Suprapubic skin (tissue), 4 donors: ENCODE measurements around the gene WASHC1. TPM values are rescaled to one million over a fixed set of nuclear protein-coding genes. Genes with fewer than 3 reads are reported as not detected.
"Not testable (repeated sequence)": the region's sequence is repeated elsewhere in the genome, so short reads cannot be mapped to it uniquely, and the experiment has no call there.

Source experiments
- DNase-seq, 2 donors: peaks; one replicate each; pipeline ENCODE4 v3.0.0-alpha.2; 2019; ENCODE audit warnings: low spot score in 2 of 2
- H3K27ac ChIP-seq: fragments of 200-600 bp; sonication (generic); one replicate; pipeline ENCODE4 v1.5.1; 2019
- H3K27me3 ChIP-seq: fragments of 200-600 bp; sonication (generic); one replicate; pipeline ENCODE4 v1.5.1; 2019
- H3K36me3 ChIP-seq: fragments of 200-600 bp; sonication (generic); one replicate; pipeline ENCODE4 v1.5.1; 2019
- H3K4me1 ChIP-seq: fragments of 200-600 bp; sonication (generic); one replicate; pipeline ENCODE4 v1.5.1; 2019
- H3K4me3 ChIP-seq: fragments of 200-600 bp; sonication (generic); one replicate; pipeline ENCODE4 v1.5.1; 2019; ENCODE audit warnings: mild to moderate bottlenecking
- H3K9me3 ChIP-seq: fragments of 200-600 bp; sonication (generic); one replicate; pipeline ENCODE4 v1.5.1; 2019
- CTCF ChIP-seq, 2 donors: fragments of 200-600 bp in 1 of 2; fragments of 450-650 bp in 1 of 2; sonication (generic) in 1 of 2; IDR thresholded peaks; one replicate each; pipeline ENCODE4 v1.5.1; 2016 to 2019; ENCODE audit warnings: antibody characterized with exemption in 2 of 2, mild to moderate bottlenecking in 1 of 2, moderate library complexity in 1 of 2
- whole genome bisulfite sequencing: methylation state at CpG from one replicate; pipeline ENCODE4 v1.1.5; 2018; 5-methylcytosine and 5-hydroxymethylcytosine counted together
- total RNA-seq, 4 donors: library from RNA; depleted of rRNA; stranded (reverse); fragments of >200 nt; gene quantifications; one replicate each; pipeline ENCODE4 v1.1.0, GENCODE V29; 2016

The WASHC1 gene
- total RNA-seq, 4 donors from 2014 or later, result 3.3 to 22.4 (median 10.1) TPM

- H3K4me3 ChIP-seq, H3K36me3 ChIP-seq, DNase-seq, H3K27me3 ChIP-seq, H3K4me1 ChIP-seq, H3K27ac ChIP-seq, H3K9me3 ChIP-seq: not testable (repeated sequence)
- 95% methylated on average over 1 of the region's 3 CpGs for WGBS
Observed at GRCh38 chr9:43636-44035, 14.4 kb upstream of the WASHC1 start.

DNA sequence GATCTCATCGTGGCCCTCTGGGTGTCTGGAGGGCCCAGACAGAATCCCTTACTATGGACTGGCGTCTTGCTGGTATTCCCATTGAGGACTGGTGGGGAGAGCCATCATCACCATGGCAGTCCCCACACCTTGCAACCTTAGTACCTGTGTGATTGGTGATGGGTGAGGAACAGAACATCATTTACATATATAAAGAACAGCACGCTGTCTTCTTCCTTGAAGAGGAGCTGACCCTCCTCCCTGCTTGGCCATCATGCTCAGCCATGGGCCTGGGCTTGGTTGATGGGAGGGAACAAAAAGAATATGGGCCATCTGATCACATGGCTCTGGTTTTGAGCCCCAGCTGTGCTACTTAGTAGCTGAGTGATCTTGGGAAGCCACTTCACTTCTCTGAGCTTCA is 13.9 kb upstream of the WASHC1 start:
- not testable (repeated sequence) for DNase-seq
- WGBS, result no CpG with 5 or more reads among the region's 3 CpGs

DNA sequence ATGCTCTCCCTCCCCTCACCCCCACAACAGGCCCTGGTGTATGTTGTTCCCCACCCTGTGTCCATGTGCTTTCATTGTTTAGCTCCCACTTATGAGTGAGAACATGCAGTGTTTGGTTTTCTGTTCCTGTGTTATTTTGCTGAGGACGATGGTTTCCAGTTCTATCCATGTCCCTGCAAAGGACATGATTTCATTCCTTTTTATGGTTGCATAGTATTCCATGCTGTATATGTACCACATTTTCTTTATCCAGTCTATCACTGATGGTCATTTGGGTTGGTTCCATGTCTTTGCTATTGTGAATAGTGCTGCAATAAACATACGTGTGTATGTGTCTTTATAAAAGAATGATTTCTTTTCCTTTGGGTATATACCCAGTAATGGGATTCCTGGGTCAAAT is 12.6 kb upstream of the WASHC1 start:
- not testable (repeated sequence) for H3K4me1 ChIP-seq, DNase-seq, H3K4me3 ChIP-seq, H3K27me3 ChIP-seq, H3K27ac ChIP-seq, H3K9me3 ChIP-seq, H3K36me3 ChIP-seq
- 88% methylated on average over 2 of the region's 2 CpGs for WGBS

More for the DNA sequence above, 13.9 kb upstream of the WASHC1 start:
- H3K4me1 ChIP-seq, H3K9me3 ChIP-seq, H3K36me3 ChIP-seq, H3K4me3 ChIP-seq, H3K27ac ChIP-seq, H3K27me3 ChIP-seq: not testable (repeated sequence)

DNA sequence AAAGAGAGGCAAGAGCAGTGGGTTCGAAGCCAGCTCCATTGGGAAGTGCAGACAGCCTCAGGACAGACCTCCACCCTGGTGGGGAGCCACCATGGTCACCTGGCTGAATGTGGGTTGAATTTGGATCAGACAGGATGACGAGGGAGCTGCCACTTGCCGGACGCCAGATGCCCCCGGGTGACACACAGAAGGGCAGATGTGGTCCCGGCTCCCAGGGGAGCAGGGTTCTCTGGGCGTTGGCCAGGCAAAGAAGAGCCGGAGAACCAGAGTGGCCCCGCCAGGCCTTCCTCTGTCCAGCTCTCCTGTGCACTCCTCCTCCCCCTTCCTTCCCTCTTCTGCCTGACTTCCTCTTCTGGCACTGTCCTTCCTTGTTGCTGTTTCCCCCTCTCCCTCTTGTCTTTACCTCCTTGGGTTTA is 12.0 kb upstream of the WASHC1 start:
- H3K36me3 ChIP-seq, H3K9me3 ChIP-seq, H3K4me1 ChIP-seq, H3K4me3 ChIP-seq, H3K27ac ChIP-seq, H3K27me3 ChIP-seq, DNase-seq: not testable (repeated sequence)
- no CpG with 5 or more reads among the region's 9 CpGs for WGBS

- H3K9me3 ChIP-seq, H3K27me3 ChIP-seq, H3K4me1 ChIP-seq, H3K27ac ChIP-seq, DNase-seq, H3K4me3 ChIP-seq, H3K36me3 ChIP-seq: not testable (repeated sequence)
- WGBS, result no CpG with 5 or more reads among the region's 6 CpGs
Observed at GRCh38 chr9:32308-32707, 3.1 kb upstream of the WASHC1 start.

DNA sequence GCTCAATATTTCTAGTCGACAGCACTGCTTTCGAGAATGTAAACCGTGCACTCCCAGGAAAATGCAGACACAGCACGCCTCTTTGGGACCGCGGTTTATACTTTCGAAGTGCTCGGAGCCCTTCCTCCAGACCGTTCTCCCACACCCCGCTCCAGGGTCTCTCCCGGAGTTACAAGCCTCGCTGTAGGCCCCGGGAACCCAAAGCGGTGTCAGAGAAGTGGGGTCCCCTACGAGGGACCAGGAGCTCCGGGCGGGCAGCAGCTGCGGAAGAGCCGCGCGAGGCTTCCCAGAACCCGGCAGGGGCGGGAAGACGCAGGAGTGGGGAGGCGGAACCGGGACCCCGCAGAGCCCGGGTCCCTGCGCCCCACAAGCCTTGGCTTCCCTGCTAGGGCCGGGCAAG is 481 bp downstream of the WASHC1 start:
- not testable (repeated sequence) for H3K9me3 ChIP-seq, H3K4me3 ChIP-seq, H3K27ac ChIP-seq, H3K27me3 ChIP-seq, DNase-seq, H3K36me3 ChIP-seq, H3K4me1 ChIP-seq
- 0% methylated on average over 2 of the region's 30 CpGs for whole genome bisulfite sequencing

GRCh38 chr9:21621-22020 is 7.6 kb downstream of the WASHC1 start:
- H3K4me3 ChIP-seq, H3K4me1 ChIP-seq, H3K36me3 ChIP-seq, DNase-seq, H3K27me3 ChIP-seq, H3K9me3 ChIP-seq, H3K27ac ChIP-seq: not testable (repeated sequence)
- no CpG with 5 or more reads among the region's 9 CpGs for WGBS

GRCh38 chr9:16875-17274 is 12.4 kb downstream of the WASHC1 start:
- not testable (repeated sequence) for H3K27me3 ChIP-seq, H3K4me1 ChIP-seq, H3K9me3 ChIP-seq, H3K4me3 ChIP-seq, H3K36me3 ChIP-seq, DNase-seq, H3K27ac ChIP-seq
- WGBS, result no CpG with 5 or more reads among the region's 6 CpGs

GRCh38 chr9:14129-14809 is 15.0 kb downstream of the WASHC1 start:
- peak in 1 of 2 donors; percentile 65 for DNase-seq
- H3K9me3 ChIP-seq, H3K4me1 ChIP-seq, H3K4me3 ChIP-seq, H3K27ac ChIP-seq, H3K27me3 ChIP-seq, H3K36me3 ChIP-seq: not testable (repeated sequence)
- 68% methylated on average over 6 of the region's 10 CpGs for WGBS

GRCh38 chr9:11206-11605 is 18.1 kb downstream of the WASHC1 start:
- WGBS, result no CpG with 5 or more reads among the region's 26 CpGs
- DNase-seq, result peak; percentile 83 to 86
- TF ChIP-seq CTCF (IDR thresholded peaks at IDR 0.05), result peak in 1 of 2 donors; percentile 42
- not testable (repeated sequence) for H3K27me3 ChIP-seq, H3K27ac ChIP-seq, H3K36me3 ChIP-seq, H3K4me3 ChIP-seq, H3K4me1 ChIP-seq, H3K9me3 ChIP-seq

GRCh38 chr9:10653-11053 is 18.6 kb downstream of the WASHC1 start:
- peak in 1 of 2 donors; percentile 69 for DNase-seq
- 80% methylated on average over 40 of the region's 41 CpGs for WGBS
- H3K4me3 ChIP-seq, H3K36me3 ChIP-seq, H3K27me3 ChIP-seq, H3K27ac ChIP-seq, H3K9me3 ChIP-seq, H3K4me1 ChIP-seq: not testable (repeated sequence)

- not testable (repeated sequence) for H3K9me3 ChIP-seq, H3K36me3 ChIP-seq, H3K4me1 ChIP-seq, H3K27ac ChIP-seq, DNase-seq, H3K27me3 ChIP-seq, H3K4me3 ChIP-seq
- WGBS, result 90% methylated on average over 2 of the region's 13 CpGs
Observed at GRCh38 chr9:10207-10606, 19.0 kb downstream of the WASHC1 start.
